HL-60 (cell line): Measurements from ENCODE around the gene CDH23.

ENCODE experiments used
- DNase-seq, 2 experiments: peaks; one replicate each; pipeline ENCODE4 v3.0.0-alpha.2; 2010 to 2020; ENCODE audit warnings: low read depth in 1 of 2, low spot score in 1 of 2
- H3K27ac ChIP-seq: fragments of 250-450 bp; sonication (Bioruptor Pico); replicated peaks from 2 replicates; pipeline ENCODE4 v1.5.1; 2020; ENCODE audit warnings: mild to moderate bottlenecking, moderate library complexity
- H3K27me3 ChIP-seq: fragments of 250-450 bp; sonication (Bioruptor Pico); 2 replicates; pipeline ENCODE4 v1.5.1; 2021; ENCODE audit warnings: mild to moderate bottlenecking, moderate library complexity; ENCODE audit not compliant: insufficient read depth, poor library complexity, severe bottlenecking
- H3K4me3 ChIP-seq: replicated peaks from 2 replicates; pipeline ENCODE4 v1.5.1; 2011; ENCODE audit warnings: mild to moderate bottlenecking, control low read depth, low read length; ENCODE audit not compliant: insufficient read depth
- CTCF ChIP-seq: IDR thresholded peaks from one replicate; pipeline ENCODE4 v1.5.1; 2011; ENCODE audit warnings: low read length, control low read depth, inconsistent platforms; ENCODE audit not compliant: insufficient read depth
- GABPA ChIP-seq: IDR thresholded peaks from 2 replicates; pipeline ENCODE4 v1.6.1; 2012; ENCODE audit warnings: low read depth
- POLR2AphosphoS5 ChIP-seq: IDR thresholded peaks from 2 replicates; pipeline ENCODE4 v1.6.1; 2012; ENCODE audit warnings: low read depth
- SPI1 ChIP-seq: IDR thresholded peaks from 2 replicates; pipeline ENCODE4 v1.6.1; 2012; ENCODE audit warnings: low read depth, mild to moderate bottlenecking, borderline replicate concordance
- TF ChIP-seq, protein P1 (sequence below): IDR thresholded peaks from 2 replicates; pipeline ENCODE4 v1.6.1; 2012; ENCODE audit warnings: low read depth; ENCODE audit not compliant: insufficient replicate concordance

The CDH23 gene

GRCh38 chr10:71512761-71513539, 116.2 kb downstream of the CDH23 start:
- no peak for TF ChIP-seq SPI1
- no peak for TF ChIP-seq POLR2AphosphoS5
- TF ChIP-seq CTCF: no peak
- no peak for TF ChIP-seq GABPA
- TF ChIP-seq, protein P1, sequence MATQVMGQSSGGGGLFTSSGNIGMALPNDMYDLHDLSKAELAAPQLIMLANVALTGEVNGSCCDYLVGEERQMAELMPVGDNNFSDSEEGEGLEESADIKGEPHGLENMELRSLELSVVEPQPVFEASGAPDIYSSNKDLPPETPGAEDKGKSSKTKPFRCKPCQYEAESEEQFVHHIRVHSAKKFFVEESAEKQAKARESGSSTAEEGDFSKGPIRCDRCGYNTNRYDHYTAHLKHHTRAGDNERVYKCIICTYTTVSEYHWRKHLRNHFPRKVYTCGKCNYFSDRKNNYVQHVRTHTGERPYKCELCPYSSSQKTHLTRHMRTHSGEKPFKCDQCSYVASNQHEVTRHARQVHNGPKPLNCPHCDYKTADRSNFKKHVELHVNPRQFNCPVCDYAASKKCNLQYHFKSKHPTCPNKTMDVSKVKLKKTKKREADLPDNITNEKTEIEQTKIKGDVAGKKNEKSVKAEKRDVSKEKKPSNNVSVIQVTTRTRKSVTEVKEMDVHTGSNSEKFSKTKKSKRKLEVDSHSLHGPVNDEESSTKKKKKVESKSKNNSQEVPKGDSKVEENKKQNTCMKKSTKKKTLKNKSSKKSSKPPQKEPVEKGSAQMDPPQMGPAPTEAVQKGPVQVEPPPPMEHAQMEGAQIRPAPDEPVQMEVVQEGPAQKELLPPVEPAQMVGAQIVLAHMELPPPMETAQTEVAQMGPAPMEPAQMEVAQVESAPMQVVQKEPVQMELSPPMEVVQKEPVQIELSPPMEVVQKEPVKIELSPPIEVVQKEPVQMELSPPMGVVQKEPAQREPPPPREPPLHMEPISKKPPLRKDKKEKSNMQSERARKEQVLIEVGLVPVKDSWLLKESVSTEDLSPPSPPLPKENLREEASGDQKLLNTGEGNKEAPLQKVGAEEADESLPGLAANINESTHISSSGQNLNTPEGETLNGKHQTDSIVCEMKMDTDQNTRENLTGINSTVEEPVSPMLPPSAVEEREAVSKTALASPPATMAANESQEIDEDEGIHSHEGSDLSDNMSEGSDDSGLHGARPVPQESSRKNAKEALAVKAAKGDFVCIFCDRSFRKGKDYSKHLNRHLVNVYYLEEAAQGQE: no peak
- Histone ChIP-seq H3K27me3 (peaks cover 3% of the 10 kb centered on the region), H3K27ac (no peak overlapping the region), H3K4me3 (no peak overlapping the region)
- no peak for DNase-seq

- DNase-seq: no peak
- peaks cover 3% of the 10 kb centered on the region for H3K27me3 ChIP-seq
- H3K27ac ChIP-seq: no peak overlapping the region
- TF ChIP-seq SPI1 (no peak), CTCF (no peak), GABPA (no peak), POLR2AphosphoS5 (no peak)
- TF ChIP-seq, protein P1: no peak
- no peak overlapping the region for H3K4me3 ChIP-seq
Measured at GRCh38 chr10:71513540-71513853, 116.8 kb downstream of the CDH23 start.

DNA sequence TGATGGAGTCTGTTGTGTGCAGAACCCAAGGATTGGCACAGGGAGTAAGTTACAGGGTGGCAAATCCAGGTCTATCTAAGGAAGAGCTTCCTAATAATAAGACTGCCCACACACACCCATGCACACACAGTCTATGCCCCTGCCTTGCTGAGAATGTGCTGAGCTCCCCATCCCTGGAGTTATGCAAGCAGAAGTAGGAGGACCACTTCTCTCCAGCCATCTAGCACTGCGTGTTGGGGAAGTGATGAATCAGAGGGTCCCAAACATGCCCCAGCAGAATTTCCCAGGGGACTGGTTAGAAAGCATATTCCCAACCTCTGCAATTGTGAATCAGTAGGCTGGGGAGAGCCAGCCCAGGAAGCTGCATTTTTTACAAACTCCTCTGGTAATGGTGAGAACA, 117.2 kb downstream of the CDH23 start:
- DNase-seq: no peak
- TF ChIP-seq CTCF: no peak
- TF ChIP-seq POLR2AphosphoS5: no peak
- no peak for TF ChIP-seq SPI1
- TF ChIP-seq, protein P1: no peak
- no peak for TF ChIP-seq GABPA
- H3K27ac ChIP-seq: no peak overlapping the region
- no peak overlapping the region for H3K4me3 ChIP-seq
- peaks cover 3% of the 10 kb centered on the region for H3K27me3 ChIP-seq
